ENCODE measurements around the gene PDCL2.
"Not testable (repeated sequence)": the region's sequence is repeated elsewhere in the genome, so short reads cannot be mapped to it uniquely, and the experiment has no call there.

Gene PDCL2

GRCh38 chr4:55582773-55583172 is 9.3 kb downstream of the PDCL2 start:
- not testable (repeated sequence) for DNase-seq

GRCh38 chr4:55578341-55579010 is 13.6 kb downstream of the PDCL2 start:
- no peak for DNase-seq

- DNase-seq, result no peak
These were observed 16.5 kb downstream of the PDCL2 start for GRCh38 chr4:55575513-55575912.

GRCh38 chr4:55574252-55574651 is 17.8 kb downstream of the PDCL2 start:
- no peak for DNase-seq

GRCh38 chr4:55571806-55572205 is 20.2 kb downstream of the PDCL2 start:
- DNase-seq, result no peak

- no peak for DNase-seq
These were observed 23.0 kb downstream of the PDCL2 start for GRCh38 chr4:55568905-55569504.

- no peak for DNase-seq
These were observed 30.2 kb downstream of the PDCL2 start for GRCh38 chr4:55561889-55562288.

- no peak for DNase-seq
These were observed 31.9 kb downstream of the PDCL2 start for GRCh38 chr4:55560096-55560495.

- DNase-seq, result peak in 1 of 2 donors; percentile 61
These were observed 37.5 kb downstream of the PDCL2 start for GRCh38 chr4:55554453-55555030.

- peak; percentile 42 to 60 for DNase-seq
These were observed 38.4 kb downstream of the PDCL2 start for GRCh38 chr4:55553441-55554201.

- DNase-seq, result peak in 1 of 2 donors; percentile 31
These were observed 40.1 kb downstream of the PDCL2 start for GRCh38 chr4:55551964-55552363.

GRCh38 chr4:55549888-55550287 is 42.2 kb downstream of the PDCL2 start:
- no peak for DNase-seq

- no peak for DNase-seq
These were observed 44.1 kb downstream of the PDCL2 start for GRCh38 chr4:55547918-55548317.

- DNase-seq, result no peak
These were observed 44.6 kb downstream of the PDCL2 start for GRCh38 chr4:55547466-55547770.

- peak; percentile 87 to 89 for DNase-seq
These were observed 45.1 kb downstream of the PDCL2 start, which contains the start of gene CLOCK for GRCh38 chr4:55546756-55547465. TSS of gene CLOCK (minus strand) at chr4:55546909. CDS start at chr4:55482785, 64,124 bp downstream.

- DNase-seq, result no peak
These were observed 45.6 kb downstream of the PDCL2 start for GRCh38 chr4:55546506-55546755.

- DNase-seq, result peak; percentile 71
These were observed 46.2 kb downstream of the PDCL2 start for GRCh38 chr4:55545641-55546505.

GRCh38 chr4:55545151-55545550 is 46.9 kb downstream of the PDCL2 start:
- no peak for DNase-seq

- DNase-seq, result peak in 1 of 2 donors; percentile 31
These were observed 48.2 kb downstream of the PDCL2 start for GRCh38 chr4:55543858-55544257.

GRCh38 chr4:55540271-55540670 is 51.8 kb downstream of the PDCL2 start:
- DNase-seq, result no peak

- no peak for DNase-seq
These were observed 52.4 kb downstream of the PDCL2 start for GRCh38 chr4:55539658-55540057.

GRCh38 chr4:55538531-55538930 is 53.5 kb downstream of the PDCL2 start:
- no peak for DNase-seq

Data from CD4-positive, alpha-beta T cell treated with Interleukin-4 for 1 hour (primary cell).